DMS53 treated with DMSO at 0.1 percent for 48 hours (cell line): ENCODE measurements around the gene TRIM2.

Experiments used
- DNase-seq: peaks from one replicate; lab custom pipeline; 2025; ENCODE audit not compliant: unreplicated experiment; lab: John Stamatoyannopoulos, UW

Gene TRIM2

DNA sequence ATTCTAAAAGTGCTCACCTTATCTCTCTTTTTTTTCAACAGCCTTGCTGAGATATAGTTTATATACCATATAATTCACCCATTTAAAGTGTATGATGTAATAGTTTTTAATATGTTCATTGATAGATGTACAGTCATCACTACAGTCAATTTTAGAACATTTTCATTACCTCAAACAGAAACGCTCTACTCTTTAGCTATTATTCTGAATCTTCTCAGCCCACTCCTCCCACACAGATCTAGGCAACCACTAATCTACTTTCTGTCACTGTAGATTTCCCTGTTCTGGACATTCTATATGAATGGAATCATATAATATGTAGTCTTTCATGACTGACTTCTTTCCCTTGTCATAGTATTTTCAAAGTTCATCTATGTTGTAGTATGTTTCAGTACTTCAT is 162.8 kb downstream of the TRIM2 start:
- DNase-seq = no peak

DNA sequence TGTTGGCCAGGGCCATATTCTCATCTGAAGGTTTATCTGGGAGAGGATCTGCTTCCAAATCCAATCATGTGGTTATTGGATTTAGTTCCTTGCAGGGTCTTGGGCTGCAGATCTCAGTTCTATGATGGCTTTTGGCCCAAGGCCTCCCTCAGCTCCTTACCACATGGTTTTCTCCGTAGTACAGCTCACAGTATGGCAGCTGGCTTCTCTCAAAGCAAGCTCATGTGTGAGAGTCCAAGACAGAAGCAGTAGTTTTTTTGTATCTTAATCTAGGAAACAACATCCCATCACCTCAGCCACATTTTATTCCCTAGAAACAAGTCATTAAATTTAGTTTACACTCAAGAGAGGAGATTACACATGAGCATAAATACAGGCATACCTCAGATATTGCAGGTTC is 164.8 kb downstream of the TRIM2 start:
- no peak for DNase-seq

DNA sequence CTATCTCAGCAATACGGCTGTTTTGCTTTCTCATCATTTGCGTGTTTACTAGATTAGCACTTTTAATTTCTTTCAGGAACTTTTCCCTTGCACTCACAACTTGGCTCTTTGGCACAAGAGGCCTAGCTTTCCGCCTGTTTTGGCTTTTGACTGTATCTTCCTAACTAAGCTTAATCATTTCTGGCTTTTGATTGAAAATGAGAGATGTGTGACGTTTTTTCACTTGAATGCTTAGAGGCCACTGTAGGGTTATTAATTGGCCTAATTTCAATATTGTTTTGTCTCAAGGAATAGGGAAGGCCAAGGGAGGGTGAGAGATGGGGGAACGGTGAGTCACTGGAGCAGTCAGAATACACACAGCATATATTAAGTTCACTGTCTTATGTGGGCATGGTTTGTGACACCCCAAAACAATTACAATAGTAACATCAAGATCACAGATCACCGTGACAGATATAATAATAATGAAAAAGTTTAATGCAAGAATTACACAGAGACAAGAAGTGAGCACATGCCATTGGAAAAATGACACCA is 167.5 kb downstream of the TRIM2 start:
- DNase-seq = no peak

DNA sequence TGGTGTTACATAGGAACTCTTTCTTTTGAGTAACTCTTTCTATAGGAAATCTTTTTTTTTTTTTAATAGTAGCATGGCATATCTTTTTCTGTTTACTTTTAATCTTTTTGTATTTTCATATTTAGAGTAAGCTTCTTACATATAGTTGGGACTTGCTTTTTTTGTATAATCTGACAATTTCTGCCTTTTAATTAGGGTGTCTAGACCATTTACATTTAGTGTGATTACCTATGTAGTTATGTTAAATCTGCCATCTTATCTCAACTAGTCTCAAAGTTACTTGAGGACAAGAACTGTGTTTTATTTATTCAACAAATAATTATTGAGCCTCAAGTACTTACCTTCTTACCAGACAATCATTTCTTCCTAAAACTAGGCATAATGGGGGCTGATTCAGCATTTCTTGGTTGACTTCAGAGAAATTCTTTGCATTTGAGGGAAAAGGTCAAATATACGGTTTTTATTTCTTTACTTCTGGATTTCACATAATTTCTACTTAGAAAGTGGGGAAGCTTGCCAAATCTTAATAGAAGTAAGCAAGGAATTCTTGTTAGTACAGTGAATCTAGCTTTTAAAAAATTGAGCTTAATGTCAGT is 168.8 kb downstream of the TRIM2 start:
- no peak for DNase-seq

- no peak for DNase-seq
Observed at GRCh38 chr4:153374442-153374841, 170.2 kb downstream of the TRIM2 start.

DNA sequence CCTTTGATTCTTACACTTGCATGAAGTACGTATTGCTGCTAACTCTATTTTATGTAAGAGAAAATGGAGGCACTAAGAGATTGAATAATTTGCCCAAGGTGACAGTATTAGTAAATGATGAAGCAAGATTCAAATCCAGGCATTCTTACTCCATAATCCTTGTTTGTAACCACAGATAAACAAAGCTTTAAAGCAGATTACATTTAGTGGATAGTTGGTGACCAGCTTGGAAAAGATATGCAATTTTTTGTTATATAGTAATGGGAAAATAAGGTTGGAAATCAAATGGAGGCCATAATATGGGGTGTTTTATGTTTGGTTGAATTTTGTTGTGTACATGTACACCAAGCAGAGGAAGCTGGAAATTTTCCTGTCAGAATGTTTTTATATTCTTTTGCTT is 171.1 kb downstream of the TRIM2 start:
- DNase-seq = no peak

DNA sequence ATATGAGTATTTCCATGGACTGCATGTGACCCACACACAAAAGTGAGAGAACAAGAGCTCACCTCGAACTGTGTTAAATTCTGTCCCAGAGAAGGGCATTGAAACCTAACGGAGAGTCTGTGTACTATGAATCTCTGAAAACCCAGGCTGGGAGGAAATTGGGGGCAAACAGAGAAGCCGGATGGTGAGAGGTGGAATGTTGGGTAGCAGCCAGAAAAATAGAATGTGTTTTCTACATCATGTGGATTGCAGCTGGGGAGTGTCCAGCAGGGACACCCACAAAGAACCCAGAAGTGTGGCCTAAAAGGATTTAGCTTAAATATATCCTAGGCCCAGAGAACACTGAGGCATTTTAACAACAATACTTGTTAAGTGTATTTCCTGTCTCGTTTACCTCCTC is 178.9 kb downstream of the TRIM2 start:
- DNase-seq = no peak

DNA sequence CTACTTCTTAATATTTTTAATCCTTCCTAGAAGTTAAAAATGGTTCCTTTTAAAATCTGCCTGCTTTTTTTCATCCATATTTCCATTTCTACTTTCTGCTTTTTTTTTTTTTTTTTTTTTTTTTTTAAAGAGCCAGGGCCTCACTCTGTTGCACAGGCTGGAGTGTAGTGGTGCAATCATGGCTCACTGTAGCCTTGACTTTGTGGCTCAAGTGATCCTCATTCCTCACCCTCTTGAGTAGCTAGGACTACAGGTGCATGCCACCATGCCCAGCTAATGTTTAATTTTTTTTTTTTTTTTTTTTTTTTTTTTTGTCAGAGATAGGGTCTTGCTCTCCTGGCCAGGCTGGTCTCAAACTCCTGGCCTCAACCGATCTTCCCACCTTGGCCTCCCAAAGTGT is 179.9 kb downstream of the TRIM2 start:
- DNase-seq = no peak

DNA sequence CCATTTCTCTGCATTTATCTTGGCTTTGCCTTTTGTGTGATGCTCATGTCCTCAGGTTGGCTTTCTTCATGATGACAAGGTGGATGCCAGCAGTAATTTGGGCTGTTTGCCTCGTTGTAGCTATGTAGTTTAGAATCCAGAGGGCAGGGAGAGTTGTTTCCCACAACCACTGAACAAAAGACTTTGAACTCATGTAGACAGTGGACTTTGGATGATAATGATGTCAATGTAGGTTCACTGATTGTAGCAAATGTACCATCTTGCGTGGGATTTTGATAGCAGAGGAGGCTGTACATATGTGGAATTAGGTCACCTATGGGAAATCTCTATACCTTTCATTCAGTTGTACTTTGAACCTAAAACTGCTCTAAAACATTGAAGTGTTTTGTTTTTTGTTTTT is 181.5 kb downstream of the TRIM2 start:
- DNase-seq = no peak

DNA sequence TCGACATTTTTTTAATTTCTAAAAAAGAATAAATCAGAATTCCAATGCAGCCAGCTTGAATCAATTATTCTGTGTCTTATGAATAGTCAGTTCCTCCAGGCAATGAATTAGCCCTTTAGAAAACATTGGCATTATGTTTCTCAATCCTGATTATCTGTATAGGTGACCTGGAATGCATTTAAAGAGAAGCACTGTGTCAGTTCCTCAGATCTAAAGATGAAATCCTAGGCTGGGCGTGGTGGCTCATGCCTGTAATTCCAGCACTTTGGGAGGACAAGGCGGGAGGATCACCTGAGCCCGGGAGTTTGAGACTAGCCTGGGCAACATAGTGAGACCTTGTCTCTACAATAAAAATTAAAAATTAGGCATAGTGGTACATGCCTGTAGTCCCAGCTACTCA is 183.7 kb downstream of the TRIM2 start:
- DNase-seq = no peak
